OCI-LY7 (cell line): Measurements from ENCODE around the gene AKR1E2. TPM values are rescaled to one million over a fixed set of nuclear protein-coding genes. Genes with fewer than 3 reads are reported as not detected.

Experiments used
- BruUV-seq: library from RNA; stranded (reverse); fragments of 400-500 nt; replicated peaks from 2 replicates; lab custom pipeline; 2021; lab: Mats Ljungman, UMichigan
- CTCF ChIA-PET: fragments of 300-600 bp; sonication (Branson Sonifier 250); formaldehyde crosslinking; loops from one replicate; lab custom pipeline; 2022; ENCODE audit warnings: antibody characterized with exemption; ENCODE audit not compliant: unreplicated experiment; lab: Charles Lee
- POLR2A ChIA-PET: fragments of 300-600 bp; sonication (Branson Sonifier 250); formaldehyde crosslinking; loops from one replicate; lab custom pipeline; 2022; ENCODE audit warnings: antibody characterized with exemption; lab: Charles Lee
- DNase-seq: peaks from one replicate; pipeline ENCODE4 v3.0.0-alpha.2; 2015; ENCODE audit warnings: low spot score
- H2AFZ ChIP-seq: fragments of 200-600 bp; sonication (generic), shearing (Covaris generic); 2 replicates; pipeline ENCODE4 v1.6.1; 2014; ENCODE audit warnings: mild to moderate bottlenecking, antibody characterized with exemption, low read length, moderate library complexity
- H3K27ac ChIP-seq: fragments of 200-600 bp; sonication (generic); 2 replicates; pipeline ENCODE4 v1.5.1; 2014; ENCODE audit warnings: mixed run types, low read depth, mild to moderate bottlenecking, moderate library complexity, low read length, inconsistent platforms; ENCODE audit not compliant: poor library complexity, severe bottlenecking
- H3K36me3 ChIP-seq: fragments of 200-600 bp; sonication (generic); 2 replicates; pipeline ENCODE4 v1.6.1; 2014; ENCODE audit warnings: mild to moderate bottlenecking, antibody characterized with exemption, low read length, moderate library complexity, mixed read lengths; ENCODE audit not compliant: insufficient read depth
- H3K4me1 ChIP-seq: fragments of 200-600 bp; sonication (generic); 2 replicates; pipeline ENCODE4 v1.5.1; 2014; ENCODE audit warnings: mild to moderate bottlenecking, low read length; ENCODE audit not compliant: insufficient read depth, poor library complexity, severe bottlenecking
- H3K4me2 ChIP-seq: fragments of 200-600 bp; sonication (generic); 2 replicates; pipeline ENCODE4 v1.6.1; 2014; ENCODE audit warnings: mild to moderate bottlenecking, low read length
- H3K4me3 ChIP-seq: fragments of 200-600 bp; sonication (generic); 2 replicates; pipeline ENCODE4 v1.5.1; 2014; ENCODE audit warnings: mild to moderate bottlenecking, low read depth, low read length; ENCODE audit not compliant: poor library complexity, severe bottlenecking
- H3K79me2 ChIP-seq: fragments of 200-600 bp; sonication (generic); 2 replicates; pipeline ENCODE4 v1.6.1; 2016; ENCODE audit warnings: low read depth, mild to moderate bottlenecking, low read length, moderate library complexity, mixed read lengths; ENCODE audit not compliant: insufficient read depth
- H3K9me2 ChIP-seq: fragments of 200-600 bp; sonication (generic); 2 replicates; pipeline ENCODE4 v1.6.1; 2016; ENCODE audit warnings: mild to moderate bottlenecking, low read length, mixed read lengths; ENCODE audit not compliant: insufficient read depth
- H3K9me3 ChIP-seq: fragments of 200-600 bp; sonication (generic); 2 replicates; pipeline ENCODE4 v1.6.1; 2014; ENCODE audit warnings: mild to moderate bottlenecking, mixed run types, low read length, mixed read lengths
- H4K20me1 ChIP-seq: fragments of 200-600 bp; sonication (generic); 2 replicates; pipeline ENCODE4 v1.6.1; 2014; ENCODE audit warnings: mild to moderate bottlenecking, antibody characterized with exemption, low read length, moderate library complexity, mixed read lengths; ENCODE audit not compliant: insufficient read depth
- CTCF ChIP-seq: fragments of 200-600 bp; sonication (generic); conservative IDR thresholded peaks from 2 replicates; pipeline ENCODE4 v1.5.1; 2014; ENCODE audit warnings: mild to moderate bottlenecking, antibody characterized with exemption, low read length, moderate library complexity, mixed read lengths
- EZH2phosphoT487 ChIP-seq: fragments of 200-600 bp; sonication (generic); IDR thresholded peaks from 2 replicates; pipeline ENCODE4 v1.6.1; 2018; ENCODE audit warnings: low read depth, borderline replicate concordance, mild to moderate bottlenecking, mixed run types, antibody characterized with exemption, low read length, moderate library complexity, mixed read lengths
- intact Hi-C: fragments of 100-400 bp; cut with micrococcal nuclease; formaldehyde crosslinking; loops from one replicate; pipeline ENCODE4 v1.10.0; 2022; ENCODE audit not compliant: unreplicated experiment
- total RNA-seq, 2 experiments: library from RNA; depleted of rRNA in 1 of 2; stranded (reverse); fragments of >200 nt in 1 of 2; shearing (Covaris generic) in 1 of 2; gene quantifications; 2 replicates each; pipeline ENCODE4 v1.2.3, GENCODE V29; 2014 to 2022

Gene AKR1E2
- total RNA-seq, 2 experiments from 2014 or later = not detected

DNA sequence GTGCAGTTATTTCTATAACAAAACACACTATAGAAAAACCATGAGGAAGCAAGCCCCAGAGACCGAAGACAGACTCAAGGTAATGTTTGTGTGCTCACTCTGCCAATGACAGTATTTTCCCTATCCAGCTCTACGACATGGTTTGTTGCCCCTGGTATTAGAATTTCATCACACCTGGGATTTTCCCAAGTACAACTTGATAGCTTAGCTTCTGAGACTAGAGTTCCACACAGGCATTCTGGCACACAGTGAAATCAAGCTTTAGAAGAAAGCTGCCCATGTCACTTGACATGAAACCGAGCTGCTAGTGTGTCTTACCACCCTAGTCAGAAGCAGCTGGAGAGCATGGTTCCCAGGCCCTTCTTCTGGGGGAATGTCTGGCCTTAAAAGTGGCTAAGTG lies 44.1 kb upstream of the AKR1E2 start:
- Histone ChIP-seq H3K4me3 (no peak overlapping the region), H3K9me2 (no peaks in the 10 kb centered on the region), H2AFZ (no peak overlapping the region), H3K4me2 (no peak overlapping the region), H3K27ac (no peak overlapping the region), H3K4me1 (no peaks in the 10 kb centered on the region), H3K36me3 (no peaks in the 10 kb centered on the region), H3K9me3 (no peaks in the 10 kb centered on the region), H3K79me2 (no peaks in the 10 kb centered on the region), H4K20me1 (no peaks in the 10 kb centered on the region)
- ChIA-PET CTCF (no interaction called here), POLR2A (no interaction called here)
- no peak for TF ChIP-seq EZH2phosphoT487
- TF ChIP-seq CTCF = no peak
- intact Hi-C loops = no loop called here
- no TSS peak for BruUV-seq
- DNase-seq = no peak

DNA sequence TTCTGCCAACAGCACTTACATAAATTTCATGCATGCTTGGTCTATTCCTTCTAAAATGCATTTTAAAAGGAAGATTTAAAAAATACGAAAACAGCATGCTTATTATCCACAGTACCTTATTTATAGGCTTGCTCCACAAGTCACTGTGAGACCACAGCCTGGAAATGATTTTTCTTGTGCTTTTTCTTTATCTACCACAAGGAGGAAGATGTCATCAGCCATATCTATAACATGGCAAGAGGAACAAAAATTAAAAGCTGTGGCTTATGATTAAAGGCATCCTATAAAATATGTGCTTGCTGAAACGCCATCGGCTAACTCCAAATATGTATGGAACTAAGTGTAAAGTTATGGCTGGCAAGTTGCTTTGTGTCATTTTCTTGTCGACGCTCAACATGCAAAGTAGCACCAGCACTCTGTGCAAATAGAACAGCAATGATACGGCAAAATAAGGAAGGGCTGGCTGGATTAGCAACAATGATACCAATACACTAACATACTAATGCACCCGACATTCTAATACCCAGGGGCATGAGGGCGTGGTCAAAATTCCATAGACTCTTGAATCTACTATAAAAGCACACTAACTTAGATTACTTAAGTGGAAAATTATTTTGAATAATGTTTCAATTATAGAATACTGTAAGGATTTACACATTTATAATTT lies 41.2 kb upstream of the AKR1E2 start:
- CTCF ChIA-PET = no interaction called here
- H3K9me3 ChIP-seq = no peaks in the 10 kb centered on the region
- no peaks in the 10 kb centered on the region for H3K4me1 ChIP-seq
- BruUV-seq = no TSS peak
- H3K36me3 ChIP-seq = no peaks in the 10 kb centered on the region
- H3K79me2 ChIP-seq = no peaks in the 10 kb centered on the region
- H3K4me2 ChIP-seq = no peak overlapping the region
- DNase-seq = no peak
- H3K4me3 ChIP-seq = no peak overlapping the region
- no peak overlapping the region for H3K27ac ChIP-seq
- H4K20me1 ChIP-seq = no peaks in the 10 kb centered on the region
- no peak overlapping the region for H2AFZ ChIP-seq
- intact Hi-C loops = no loop called here
- H3K9me2 ChIP-seq = no peaks in the 10 kb centered on the region
- TF ChIP-seq EZH2phosphoT487 (no peak), CTCF (no peak)
- POLR2A ChIA-PET = interaction anchor here (0.7 kb wide), 1 partner anchor 294 kb away, joined by 3 read pairs; no protein-coding TSS in a partner anchor

- Histone ChIP-seq H3K9me2 (no peaks in the 10 kb centered on the region), H3K4me2 (no peak overlapping the region), H2AFZ (no peak overlapping the region), H3K27ac (no peak overlapping the region), H3K36me3 (no peaks in the 10 kb centered on the region), H4K20me1 (no peaks in the 10 kb centered on the region), H3K4me3 (no peak overlapping the region), H3K4me1 (no peaks in the 10 kb centered on the region), H3K79me2 (no peaks in the 10 kb centered on the region), H3K9me3 (no peaks in the 10 kb centered on the region)
- intact Hi-C loops = no loop called here
- TF ChIP-seq CTCF = no peak
- no peak for TF ChIP-seq EZH2phosphoT487
- ChIA-PET CTCF (no interaction called here), POLR2A (no interaction called here)
- DNase-seq = no peak
- BruUV-seq = no TSS peak
These were observed 39.8 kb upstream of the AKR1E2 start for GRCh38 chr10:4786043-4786839.
